NCI-H82 treated with DMSO at 0.1 percent for 48 hours (cell line): ENCODE measurements around the gene TBX18.

Source experiments
- DNase-seq: peaks from one replicate; lab custom pipeline; 2025; ENCODE audit not compliant: unreplicated experiment; lab: John Stamatoyannopoulos, UW

Gene TBX18

DNA sequence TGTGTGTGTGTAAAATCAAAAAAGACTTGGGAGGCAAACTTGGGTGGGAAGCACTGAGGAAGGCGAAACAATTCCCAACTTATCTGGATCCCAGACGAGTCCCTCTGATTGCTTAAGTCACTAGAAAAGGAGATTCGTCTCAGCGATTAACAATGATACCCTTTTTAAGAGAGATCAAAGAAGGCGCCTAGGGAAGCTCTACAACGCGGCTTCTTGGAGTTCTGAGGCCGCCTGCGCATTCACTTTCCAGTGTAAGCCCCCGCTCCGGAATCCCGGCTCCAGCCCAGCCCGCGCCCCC, 8.7 kb upstream of the TBX18 start:
- no peak for DNase-seq

- no peak for DNase-seq
Measured at GRCh38 chr6:84772428-84773132, 8.2 kb upstream of the TBX18 start.

DNA sequence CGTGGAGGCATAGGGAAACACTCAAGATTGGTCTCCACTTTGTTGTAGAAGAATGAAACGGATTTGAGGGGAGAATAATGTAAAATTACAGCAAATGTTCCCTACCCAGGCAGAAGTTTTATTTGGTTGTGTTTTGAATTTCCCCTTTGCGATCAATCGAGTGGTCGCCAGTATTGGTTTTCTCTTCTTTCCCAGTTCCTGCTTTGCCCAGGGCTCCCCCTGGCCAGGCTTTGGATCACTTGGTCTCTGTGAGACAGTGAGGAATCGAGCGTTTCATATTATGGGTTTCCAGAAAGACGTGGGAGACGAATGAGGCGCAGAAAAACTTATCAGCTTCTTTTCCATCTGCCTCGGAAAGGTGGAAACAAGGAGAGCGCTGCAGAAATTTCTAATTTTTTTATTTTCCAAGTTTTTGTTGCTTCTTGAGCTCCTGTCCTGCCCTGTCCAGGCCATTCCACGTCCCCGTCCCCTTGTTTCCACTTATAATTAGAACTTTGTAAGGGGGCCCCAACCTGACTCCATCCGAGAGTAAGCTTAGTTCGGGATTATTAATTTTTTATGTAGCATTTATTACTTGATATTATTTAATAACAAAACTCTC, 7.5 kb upstream of the TBX18 start:
- DNase-seq: no peak

DNA sequence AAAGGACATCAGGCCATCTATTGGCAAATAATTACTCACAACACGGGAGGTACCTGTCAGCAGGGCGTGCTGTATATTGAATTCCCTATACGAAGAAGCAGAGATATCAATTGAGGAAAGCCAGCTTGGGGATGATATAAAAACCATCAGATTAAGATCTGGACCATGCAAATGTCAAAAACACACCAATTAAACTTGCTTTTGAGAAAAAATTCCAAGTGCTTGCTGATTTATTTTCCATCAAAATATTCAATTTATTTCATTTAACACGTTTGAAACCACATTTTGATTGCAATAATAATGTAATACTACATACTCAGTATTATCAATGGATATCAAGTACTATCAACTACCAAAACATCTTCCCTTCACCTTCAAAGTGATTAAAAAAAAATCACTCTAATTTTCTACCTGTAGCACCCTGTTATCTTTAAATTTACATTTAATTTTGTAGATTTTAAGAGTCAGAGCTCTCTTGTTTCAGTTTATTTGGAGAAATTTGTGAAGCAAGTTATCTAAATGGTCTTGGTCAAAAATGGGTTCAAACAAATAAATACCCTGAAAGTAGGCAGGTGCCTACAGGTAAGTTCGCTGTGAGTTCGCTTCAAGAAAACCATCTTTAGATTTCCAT, 6.8 kb upstream of the TBX18 start:
- no peak for DNase-seq

- DNase-seq: no peak
Measured at GRCh38 chr6:84770521-84770920, 6.1 kb upstream of the TBX18 start.

DNA sequence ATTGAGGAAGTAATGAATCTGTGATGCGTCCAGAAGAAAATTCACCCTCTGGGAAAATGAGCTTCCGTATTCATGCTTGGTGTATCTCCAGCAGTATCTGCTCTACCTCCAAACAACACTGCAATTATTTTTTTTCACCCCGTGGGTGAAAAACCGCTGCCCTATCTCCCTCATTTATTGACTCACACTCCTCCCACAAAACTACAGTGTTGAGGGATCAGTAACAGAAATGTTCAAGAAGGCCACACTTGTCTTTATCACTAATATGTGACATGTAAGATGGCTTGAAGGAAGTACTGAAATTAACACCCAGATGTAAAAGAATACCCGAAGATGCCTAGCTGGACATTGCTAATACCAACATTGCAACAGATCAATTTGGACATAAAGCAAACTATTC, 4.9 kb upstream of the TBX18 start:
- no peak for DNase-seq

DNA sequence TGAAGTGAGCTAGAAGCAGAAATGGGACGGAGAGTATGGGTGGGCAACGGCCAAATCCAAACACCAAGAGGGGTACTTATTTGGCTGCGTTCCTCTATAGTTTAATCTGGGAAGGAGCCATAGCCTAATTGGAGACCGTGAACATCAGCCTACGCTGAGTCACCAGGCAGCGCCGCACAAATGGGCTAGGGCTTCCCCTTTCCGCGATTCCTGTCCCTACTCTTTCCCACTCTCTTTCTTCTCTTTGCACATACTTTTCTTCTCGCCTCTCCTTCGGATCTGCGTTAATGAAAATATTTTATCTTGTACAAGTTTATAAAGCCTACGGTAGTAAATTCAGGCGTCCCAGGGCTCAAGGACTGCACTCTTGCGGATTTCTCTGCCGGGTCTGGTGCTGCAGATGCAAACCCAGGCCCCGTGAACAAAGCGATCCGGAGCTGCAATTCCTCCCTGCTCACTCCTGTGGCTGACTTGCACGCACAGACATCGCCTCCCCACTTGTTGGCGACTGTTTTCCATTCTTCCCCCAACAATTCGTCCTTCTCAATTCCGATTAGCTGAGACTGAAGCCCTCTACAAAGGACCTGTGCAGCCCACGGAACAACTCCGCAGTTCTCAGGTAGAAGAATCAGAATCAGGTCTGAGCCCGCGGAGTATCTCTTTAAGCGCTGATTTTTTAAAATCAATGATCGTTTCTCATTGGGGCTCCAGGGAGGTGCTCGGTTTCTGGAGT, 4.2 kb upstream of the TBX18 start:
- DNase-seq: no peak

GRCh38 chr6:84767526-84768201, 3.3 kb upstream of the TBX18 start:
- DNase-seq: no peak

- DNase-seq: no peak
Measured at GRCh38 chr6:84766799-84767525, 2.6 kb upstream of the TBX18 start.

- no peak for DNase-seq
Measured at GRCh38 chr6:84766118-84766798, 1.9 kb upstream of the TBX18 start.

DNA sequence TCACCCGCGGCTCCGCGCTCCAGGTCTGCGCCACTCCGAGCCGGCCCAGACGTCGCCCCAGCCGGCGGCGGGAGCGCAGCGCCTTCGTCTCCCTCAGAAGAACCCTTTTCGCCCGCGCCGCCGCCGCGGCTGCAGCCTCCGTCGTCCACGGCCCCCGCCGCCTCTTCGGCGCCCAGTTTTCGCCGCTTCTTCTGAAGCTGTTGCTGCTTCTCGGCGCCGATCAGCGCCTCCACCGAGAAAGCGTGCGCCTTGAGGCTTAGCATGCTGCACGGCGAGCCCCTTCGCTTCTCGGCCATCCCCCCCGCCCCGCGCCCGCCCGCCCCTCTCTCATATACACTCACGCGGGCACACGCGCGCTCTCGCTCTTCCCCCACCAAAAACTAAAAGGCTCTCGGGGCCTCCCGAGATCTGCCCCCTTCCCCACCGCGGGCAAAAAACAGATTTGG, 489 bp downstream of the TBX18 start:
- DNase-seq: no peak

DNA sequence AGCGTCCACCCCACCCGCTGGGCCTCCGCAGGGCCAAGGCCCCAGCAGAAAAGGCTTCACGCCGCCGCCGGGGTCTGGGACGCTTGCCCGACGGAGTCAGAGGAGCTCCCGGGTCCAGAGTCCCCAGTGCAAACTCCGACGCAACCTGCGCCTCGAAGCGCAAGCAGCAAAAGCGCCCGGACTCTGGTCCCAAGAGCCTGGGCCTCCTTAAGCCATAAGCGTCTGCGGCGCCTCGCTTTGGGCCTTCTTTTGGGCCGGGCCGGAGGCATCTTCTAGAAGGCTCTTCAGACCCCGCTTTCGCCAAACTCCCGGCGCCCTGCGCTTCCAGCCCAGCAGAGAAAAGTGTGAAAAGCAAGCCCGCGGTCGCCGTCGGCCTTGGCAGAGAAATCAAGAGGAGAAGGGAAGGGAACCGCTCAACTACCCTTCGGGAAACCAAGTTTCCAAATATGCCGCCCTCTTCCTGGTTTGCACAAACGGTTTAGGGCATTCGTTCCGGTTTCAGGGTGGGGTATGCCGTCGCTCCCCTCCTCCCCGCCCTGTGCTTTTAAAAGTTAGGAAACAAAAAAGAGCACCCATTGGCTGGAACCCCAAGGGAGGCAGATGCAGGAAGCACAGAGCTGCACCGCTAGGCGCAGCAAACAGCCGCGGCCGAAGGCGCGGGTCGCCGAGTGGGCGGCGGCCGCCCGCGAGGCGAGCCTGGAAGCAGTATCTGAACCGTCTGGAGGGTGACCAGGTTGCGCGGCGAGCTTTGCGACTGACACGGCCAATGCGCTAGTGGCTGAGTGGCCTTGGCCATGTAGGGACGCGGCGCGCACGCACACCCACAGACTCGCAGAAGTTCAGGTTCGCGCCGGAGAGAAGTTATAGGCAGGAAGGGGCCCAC, 1.2 kb downstream of the TBX18 start:
- no peak for DNase-seq

GRCh38 chr6:84762220-84763002, 2.0 kb downstream of the TBX18 start:
- no peak for DNase-seq

GRCh38 chr6:84758486-84758885, 5.9 kb downstream of the TBX18 start:
- no peak for DNase-seq

DNA sequence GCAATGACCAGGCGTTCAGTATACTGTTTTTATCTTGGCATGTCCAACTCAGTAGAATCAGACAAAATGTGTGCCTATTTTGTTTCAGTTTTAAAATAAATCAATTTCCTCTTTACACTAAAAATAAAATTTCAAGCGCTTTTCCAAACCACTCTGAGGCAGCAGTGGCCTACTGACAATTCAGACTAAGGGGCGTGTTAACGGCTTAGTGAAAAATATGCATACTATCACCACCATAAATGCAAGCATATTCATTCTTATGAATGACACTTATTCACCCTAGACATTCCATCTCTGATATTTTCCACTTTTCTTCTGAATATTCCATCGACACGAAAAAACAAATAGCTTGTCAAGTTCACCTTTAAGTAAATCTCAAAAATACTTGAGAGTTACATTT, 7.5 kb downstream of the TBX18 start:
- no peak for DNase-seq

- no peak for DNase-seq
Measured at GRCh38 chr6:84756466-84756865, 7.9 kb downstream of the TBX18 start.

GRCh38 chr6:84753173-84753572, 11.2 kb downstream of the TBX18 start:
- no peak for DNase-seq

GRCh38 chr6:84752118-84752850, 12.1 kb downstream of the TBX18 start:
- no peak for DNase-seq
